Hippocampal formation (tissue), 2 donors: ENCODE measurements around the gene SPATA31C2.
"Not testable (repeated sequence)": the region's sequence is repeated elsewhere in the genome, so short reads cannot be mapped to it uniquely, and the experiment has no call there.

Source experiments
- DNase-seq, 2 donors: peaks; one replicate each; lab custom pipeline; 2025; lab: John Stamatoyannopoulos, UW

Gene SPATA31C2

GRCh38 chr9:88138375-88138774 lies at the start of gene SPATA31C2:
TSS of gene SPATA31C2 (minus strand) at chr9:88138475. CDS start at chr9:88138446, 29 bp downstream.
- not testable (repeated sequence) for DNase-seq

DNA sequence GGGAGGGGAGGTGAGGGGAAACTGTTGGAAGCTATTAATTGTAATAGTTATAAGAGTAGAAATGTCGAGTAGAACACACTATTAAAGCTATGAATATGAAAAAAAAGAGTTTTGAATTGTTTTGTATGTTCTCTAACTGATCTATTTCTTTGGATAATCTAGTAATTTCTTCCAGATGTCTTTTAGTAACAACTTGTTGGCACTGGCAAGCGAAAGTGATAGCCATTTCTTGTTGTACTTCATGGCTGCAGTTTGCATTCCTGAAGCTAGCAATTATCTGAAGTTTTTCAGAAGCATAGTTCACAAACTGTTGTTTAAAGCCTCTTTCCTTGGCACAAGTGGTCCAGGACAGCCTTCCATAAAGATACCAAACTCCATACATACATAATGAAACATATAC lies 49.4 kb upstream of the SPATA31C2 start:
- no peak for DNase-seq

DNA sequence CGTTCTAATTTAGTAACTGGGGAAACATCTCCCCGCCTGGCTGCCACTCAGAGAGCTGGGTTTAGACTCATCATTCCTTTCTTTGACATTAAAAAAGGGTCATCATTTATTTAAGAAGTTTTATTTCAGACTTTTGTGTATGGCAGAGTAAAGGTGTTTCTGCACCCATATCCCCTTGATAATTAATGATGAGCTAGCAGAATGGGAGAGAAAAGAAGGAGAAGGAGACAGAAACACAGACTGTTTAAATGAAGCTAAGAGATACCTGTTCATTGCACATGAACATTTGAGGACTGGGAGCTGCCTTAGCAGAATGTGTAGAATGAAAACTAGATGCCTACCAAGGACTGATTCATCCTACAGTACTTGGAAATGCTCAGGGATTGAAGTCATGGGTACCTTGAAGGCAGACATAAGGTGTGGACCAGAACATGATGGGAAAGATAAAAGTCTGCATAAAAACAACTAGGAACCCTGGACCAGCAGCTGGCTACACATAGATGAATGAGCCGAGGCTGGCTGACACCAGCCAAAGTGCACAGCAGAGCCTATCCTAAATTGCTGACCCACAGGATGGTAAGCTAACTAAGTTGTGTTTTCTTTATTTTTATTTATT lies 48.3 kb upstream of the SPATA31C2 start:
- DNase-seq: no peak

- no peak for DNase-seq
Measured at GRCh38 chr9:88184976-88185375, 46.7 kb upstream of the SPATA31C2 start.

GRCh38 chr9:88183798-88184495 lies 45.7 kb upstream of the SPATA31C2 start:
- no peak for DNase-seq

- no peak for DNase-seq
Measured at GRCh38 chr9:88182501-88182900, 44.2 kb upstream of the SPATA31C2 start.

DNA sequence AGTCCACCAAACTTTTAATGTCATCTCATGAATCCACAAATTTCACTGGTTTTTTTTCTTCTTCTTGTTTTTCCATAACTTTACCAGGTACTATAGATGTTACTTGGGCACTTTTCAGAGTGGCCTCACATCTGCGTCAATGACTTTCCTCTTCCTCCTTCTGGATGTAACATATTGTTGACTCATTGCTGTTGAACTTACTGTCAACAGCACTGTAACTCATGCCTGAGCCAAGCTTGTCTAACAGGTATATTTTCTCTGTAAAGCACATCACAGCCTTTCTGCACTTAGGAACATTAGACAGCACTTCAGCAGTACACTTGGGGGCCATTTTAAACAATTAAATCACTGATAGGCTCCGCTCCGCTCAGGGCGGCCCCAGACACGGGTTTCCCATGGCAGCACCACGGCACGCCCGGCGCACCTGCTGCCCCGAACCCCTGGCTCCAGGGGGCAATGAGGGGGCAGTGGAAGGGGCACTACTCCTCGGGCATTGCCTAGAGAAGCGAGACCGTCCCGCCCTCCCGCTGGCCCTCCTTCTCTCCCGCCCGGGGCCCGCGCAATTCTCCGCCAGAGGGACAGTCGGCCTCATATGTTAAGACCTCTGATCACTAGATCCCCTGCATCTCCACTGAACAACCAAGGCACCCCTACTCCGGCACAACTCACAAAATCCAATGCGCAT lies 41.9 kb upstream of the SPATA31C2 start:
- DNase-seq: no peak

DNA sequence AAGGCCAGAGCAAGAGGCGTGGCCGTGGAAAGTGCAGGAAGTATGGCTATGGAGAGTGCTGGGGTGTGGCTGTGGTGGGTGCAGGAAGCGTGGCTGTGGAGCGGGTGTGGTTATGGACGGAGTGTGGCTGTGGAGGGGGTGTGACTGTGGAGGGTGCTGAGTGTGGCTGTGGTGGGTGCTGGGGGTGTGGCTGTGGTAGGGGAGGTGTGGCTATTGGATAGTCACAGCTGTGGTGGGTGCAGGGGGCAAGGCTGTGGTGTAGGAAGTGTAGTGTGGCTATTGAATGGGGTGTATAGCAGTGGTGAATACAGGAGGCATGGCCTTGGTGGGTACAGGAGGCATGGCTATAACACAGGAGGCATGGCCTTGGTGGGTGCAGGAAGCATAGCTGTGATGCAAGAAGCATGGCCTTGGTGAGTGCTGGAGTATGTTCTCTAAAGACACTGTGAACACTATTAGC lies 40.8 kb upstream of the SPATA31C2 start:
- no peak for DNase-seq

- no peak for DNase-seq
Measured at GRCh38 chr9:88178641-88179040, 40.4 kb upstream of the SPATA31C2 start.

- DNase-seq: peak in 1 of 2 donors; percentile 34
Measured at GRCh38 chr9:88177371-88177770, 39.1 kb upstream of the SPATA31C2 start.

- no peak for DNase-seq
Measured at GRCh38 chr9:88174324-88174723, 36.0 kb upstream of the SPATA31C2 start.

DNA sequence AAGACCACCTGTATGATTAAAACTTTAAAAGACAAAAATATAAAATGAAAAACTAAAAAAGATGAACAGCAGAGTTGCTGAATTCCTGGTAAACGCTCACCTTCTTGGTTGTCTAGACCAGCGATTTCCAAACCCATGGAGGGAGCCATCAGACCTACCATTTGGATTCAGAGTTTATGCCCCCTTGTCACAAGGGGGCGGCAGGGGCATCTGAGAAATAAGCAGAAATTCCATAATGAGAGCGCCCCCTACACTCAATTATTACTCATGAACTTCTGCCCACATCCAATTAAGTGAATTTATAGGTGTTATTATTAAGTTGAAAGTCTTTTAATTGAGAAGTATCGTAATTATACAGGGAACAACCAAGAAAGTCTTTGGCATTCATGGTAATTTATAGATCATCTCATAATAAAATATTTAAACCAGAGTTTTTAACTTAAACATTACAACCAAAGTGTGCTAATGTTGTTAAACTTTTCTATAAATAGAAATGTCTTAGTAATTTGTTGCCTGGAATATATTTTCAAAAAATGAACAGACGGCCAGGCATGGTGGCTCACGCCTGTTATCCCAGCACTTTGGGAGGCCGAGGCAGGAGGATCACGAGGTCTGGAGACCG lies 35.2 kb upstream of the SPATA31C2 start:
- no peak for DNase-seq

- DNase-seq: no peak
Measured at GRCh38 chr9:88169700-88170099, 31.4 kb upstream of the SPATA31C2 start.

DNA sequence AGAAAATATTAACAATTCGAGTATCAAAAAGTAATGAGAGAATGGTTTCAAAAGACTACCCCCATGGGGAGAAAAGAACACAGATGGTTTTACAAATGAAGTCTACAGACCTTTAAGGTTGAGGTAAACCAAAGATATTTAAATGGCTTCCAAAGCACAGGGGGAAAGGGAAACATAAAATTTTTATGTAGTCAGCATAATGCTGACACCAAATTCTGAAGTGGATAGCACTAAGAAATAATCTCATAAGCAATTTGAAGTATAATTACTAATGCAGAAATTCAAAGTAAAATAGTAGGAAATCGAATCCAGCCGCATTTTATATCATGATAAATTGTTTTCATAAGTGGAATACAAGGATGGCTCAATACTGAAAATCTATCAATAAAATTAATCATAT lies 30.3 kb upstream of the SPATA31C2 start:
- no peak for DNase-seq

DNA sequence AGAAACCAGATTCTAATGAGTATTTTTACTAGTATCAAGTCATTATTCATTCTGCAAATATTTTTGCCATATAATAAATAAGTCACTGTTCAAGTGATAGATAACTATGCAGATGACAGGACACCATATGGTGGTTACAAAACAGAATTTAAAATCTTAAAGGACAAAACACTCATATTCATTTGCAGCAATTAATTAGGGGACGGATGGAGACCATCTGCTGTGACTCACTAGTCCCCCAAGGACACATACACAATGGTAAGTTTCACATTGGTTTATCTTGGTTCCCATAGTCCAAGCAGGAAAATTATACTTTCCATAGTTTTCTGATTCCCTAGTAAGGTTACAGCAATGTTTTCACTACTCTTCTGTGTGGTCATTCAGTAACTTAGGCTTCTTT lies 28.4 kb upstream of the SPATA31C2 start:
- DNase-seq: no peak

DNA sequence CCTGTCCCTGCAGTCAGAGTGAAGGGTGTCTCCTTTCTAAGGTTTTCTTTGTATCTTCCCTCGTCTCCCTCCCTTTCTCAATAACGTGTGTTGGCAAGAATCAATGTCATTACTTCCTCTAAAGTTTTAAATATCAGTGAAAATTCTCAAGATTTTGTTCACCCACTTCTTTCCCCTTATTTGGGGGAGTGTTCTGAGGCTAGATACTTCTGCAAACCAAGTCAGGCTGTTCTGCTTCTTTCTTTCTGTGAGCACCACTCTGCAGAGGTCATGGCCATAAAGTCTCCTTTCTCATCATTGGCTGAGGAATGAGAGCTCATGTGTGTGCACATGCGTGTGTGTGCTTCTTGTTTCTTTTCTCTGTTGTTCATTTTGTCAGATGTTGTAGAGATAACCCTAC lies 26.6 kb upstream of the SPATA31C2 start:
- no peak for DNase-seq

DNA sequence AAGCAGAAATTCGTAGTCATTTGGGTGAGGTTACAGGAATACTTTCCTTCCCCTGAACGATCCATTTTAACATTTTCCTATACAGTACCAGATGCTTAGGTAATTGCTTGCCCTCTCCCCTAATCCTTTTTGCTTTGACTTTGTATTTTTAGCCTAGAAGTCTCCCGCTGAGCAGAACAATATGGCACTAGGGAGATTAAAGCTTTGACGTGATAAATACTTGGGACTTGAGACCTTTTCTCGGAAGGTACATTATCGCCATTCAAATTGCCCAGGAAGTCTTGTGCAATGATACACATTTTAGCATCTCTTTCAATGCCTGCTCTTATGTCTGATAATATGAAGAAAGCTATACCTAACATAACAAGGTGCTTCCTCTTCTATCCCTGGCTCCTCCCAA lies 22.9 kb upstream of the SPATA31C2 start:
- no peak for DNase-seq

DNA sequence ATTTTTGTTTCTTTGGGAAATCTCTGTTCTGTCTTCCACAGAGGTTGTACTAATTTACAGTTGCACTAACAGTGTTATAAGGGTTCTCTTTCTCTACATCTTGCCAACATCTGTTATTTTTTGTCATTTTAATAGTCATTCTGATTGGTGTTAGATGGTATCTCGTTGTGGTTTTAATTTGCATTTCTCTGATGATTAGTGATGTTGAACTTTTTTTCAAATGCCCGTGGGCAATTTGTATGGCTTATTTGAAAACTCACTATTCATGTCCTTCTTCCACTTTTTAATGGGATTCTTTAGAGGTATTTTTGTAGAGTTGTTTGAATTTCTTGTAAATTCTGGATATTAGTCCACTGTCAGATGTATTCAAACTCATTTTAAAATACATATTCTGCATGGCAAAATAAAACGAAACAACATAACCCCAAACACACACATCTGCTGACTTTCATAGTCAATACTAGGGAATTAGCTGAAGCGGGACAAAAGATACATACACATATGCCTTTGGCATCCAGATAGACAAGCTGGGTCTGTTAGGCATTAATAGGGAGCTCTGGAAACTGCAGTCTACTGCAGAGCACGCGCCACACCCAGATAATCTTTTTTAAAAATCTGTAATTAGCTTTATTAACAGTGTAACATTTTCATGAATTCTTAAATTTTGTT lies 5.8 kb upstream of the SPATA31C2 start:
- no peak for DNase-seq

DNA sequence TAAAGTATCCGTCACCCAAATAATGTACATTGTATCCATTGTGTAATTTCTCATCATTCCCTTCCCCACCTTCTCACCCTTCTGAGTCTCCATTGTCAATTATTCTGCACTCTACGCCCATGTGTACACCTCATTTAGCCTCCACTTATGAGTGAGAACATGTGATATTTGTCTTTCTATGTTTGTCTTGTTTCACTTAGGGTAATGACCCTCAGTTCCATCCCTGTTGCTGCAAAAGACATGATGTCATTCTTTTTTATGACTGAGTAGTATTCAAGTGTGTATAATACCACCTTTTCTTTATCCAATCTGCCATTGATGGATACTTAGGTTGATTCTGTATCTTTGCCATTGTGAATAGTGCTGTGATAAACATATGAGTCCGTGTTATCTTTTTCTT lies 4.9 kb upstream of the SPATA31C2 start:
- DNase-seq: no peak

DNA sequence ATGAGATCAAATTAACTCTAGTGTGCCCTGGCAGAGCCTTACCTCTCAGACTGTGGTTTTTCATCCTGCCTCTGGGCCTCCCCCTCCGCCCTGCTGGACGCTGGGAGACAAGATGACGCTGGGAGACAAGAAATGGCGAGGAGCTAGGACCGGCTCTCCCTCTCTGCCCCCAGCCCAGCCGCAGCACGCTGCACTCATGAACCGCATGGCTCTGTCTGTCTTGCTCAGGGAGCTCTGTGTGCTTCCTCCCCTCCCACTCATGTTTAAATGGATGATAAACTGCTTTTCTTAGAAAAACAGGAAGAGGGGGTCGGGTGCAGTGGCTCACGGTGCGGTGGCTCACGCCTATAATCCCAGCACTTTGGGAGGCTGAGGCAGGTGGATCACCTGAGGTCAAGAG lies 4.7 kb downstream of the SPATA31C2 start:
- DNase-seq: not testable (repeated sequence)

- DNase-seq: not testable (repeated sequence)
Measured at GRCh38 chr9:88129556-88129955, 8.7 kb downstream of the SPATA31C2 start.

GRCh38 chr9:88127700-88128300 lies 10.5 kb downstream of the SPATA31C2 start:
- DNase-seq: not testable (repeated sequence)
